Hematopoietic multipotent progenitor cell treated with erythropoietin and hydrocortisone succinate and interleukin-3 and kit ligand, for 17 days (in vitro differentiated cells): ENCODE measurements around the gene PRPF19.

Source experiments
- DNase-seq: peaks from one replicate; pipeline ENCODE4 v3.0.0-alpha.2; 2015; ENCODE audit warnings: low spot score

Gene PRPF19

GRCh38 chr11:60872961-60873524 lies 33.3 kb downstream of the PRPF19 start:
- DNase-seq = no peak

- DNase-seq = no peak
These were observed 34.0 kb downstream of the PRPF19 start for GRCh38 chr11:60872124-60872960.

- DNase-seq = no peak
These were observed 34.9 kb downstream of the PRPF19 start for GRCh38 chr11:60871378-60872061.

GRCh38 chr11:60870733-60871377 lies 35.5 kb downstream of the PRPF19 start:
- no peak for DNase-seq

GRCh38 chr11:60870276-60870675 lies 36.1 kb downstream of the PRPF19 start:
- no peak for DNase-seq

- no peak for DNase-seq
These were observed 36.9 kb downstream of the PRPF19 start for GRCh38 chr11:60869451-60869825.

- DNase-seq = no peak
These were observed 37.5 kb downstream of the PRPF19 start for GRCh38 chr11:60868682-60869450.

GRCh38 chr11:60867871-60868681 lies 38.3 kb downstream of the PRPF19 start:
- no peak for DNase-seq

GRCh38 chr11:60866911-60867870 lies 39.2 kb downstream of the PRPF19 start, which contains the start of gene ZP1:
Gene ZP1, plus strand, starts transcription at chr11:60867542. Its CDS starts 20 bp downstream, at chr11:60867562.
- no peak for DNase-seq

GRCh38 chr11:60864856-60865513 lies 41.4 kb downstream of the PRPF19 start:
- DNase-seq = no peak

GRCh38 chr11:60863550-60864521 lies 42.5 kb downstream of the PRPF19 start:
- no peak for DNase-seq

GRCh38 chr11:60862171-60862570 lies 44.2 kb downstream of the PRPF19 start:
- no peak for DNase-seq

- no peak for DNase-seq
These were observed 45.4 kb downstream of the PRPF19 start for GRCh38 chr11:60860943-60861342.

- DNase-seq = no peak
These were observed 46.7 kb downstream of the PRPF19 start for GRCh38 chr11:60859616-60860250.

GRCh38 chr11:60858731-60859464 lies 47.5 kb downstream of the PRPF19 start:
- no peak for DNase-seq

GRCh38 chr11:60858236-60858635 lies 48.1 kb downstream of the PRPF19 start:
- DNase-seq = no peak
